Heart left ventricle (tissue), 16 donors: ENCODE measurements around the gene HLA-DPB1. TPM values are rescaled to one million over a fixed set of nuclear protein-coding genes. Genes with fewer than 3 reads are reported as not detected.

ENCODE experiments used
- ATAC-seq, 4 donors: fragments of 200-7000 bp; cut with Tn5 transposase; one replicate each; pipeline ENCODE4 v1.9.1; 2020 to 2022; ENCODE audit warnings: moderate library complexity in 4 of 4, mild to moderate bottlenecking in 3 of 4, moderate number of reproducible peaks in 1 of 4
- DNase-seq, 5 donors: peaks; one replicate each; pipeline ENCODE4 v3.0.0-alpha.2; 2020
- H3K27ac ChIP-seq, 12 donors: fragments of 200-600 bp; sonication (generic) in 4 of 12; one replicate each; pipeline versions ENCODE4 v1.5.0 to v1.8.0; 2016 to 2022; ENCODE audit warnings: mild to moderate bottlenecking in 2 of 12
- H3K27me3 ChIP-seq, 9 donors: fragments of 200-600 bp; sonication (generic) in 2 of 9; one replicate each; pipeline versions ENCODE4 v1.5.1 to v1.8.0; 2016 to 2022; ENCODE audit warnings: mild to moderate bottlenecking in 3 of 9
- H3K36me3 ChIP-seq, 9 donors: fragments of 200-600 bp; sonication (generic) in 2 of 9; one replicate each; pipeline versions ENCODE4 v1.5.0 to v1.8.0; 2018 to 2022; ENCODE audit warnings: mild to moderate bottlenecking in 2 of 9
- H3K4me1 ChIP-seq, 12 donors: fragments of 200-600 bp; sonication (generic) in 4 of 12; one replicate each; pipeline versions ENCODE4 v1.5.0 to v1.8.0; 2016 to 2022; ENCODE audit warnings: mild to moderate bottlenecking in 3 of 12
- H3K4me3 ChIP-seq, 12 donors: fragments of 200-600 bp; sonication (generic) in 4 of 12; one replicate each; pipeline versions ENCODE4 v1.5.0 to v1.8.0; 2017 to 2022; ENCODE audit warnings: mild to moderate bottlenecking in 9 of 12, moderate library complexity in 4 of 12
- H3K9me3 ChIP-seq, 12 donors: fragments of 200-600 bp; sonication (generic) in 4 of 12; one replicate each; pipeline versions ENCODE4 v1.5.0 to v1.8.0; 2016 to 2022; ENCODE audit warnings: mild to moderate bottlenecking in 1 of 12
- POLR2A ChIP-seq, 2 donors: fragments of 450-650 bp; IDR thresholded peaks; one replicate each; pipeline ENCODE4 v1.6.1; 2017; ENCODE audit warnings: antibody characterized with exemption in 2 of 2, mild to moderate bottlenecking in 2 of 2, moderate library complexity in 2 of 2
- WGBS, 4 donors: extraction: QIAGEN DNeasy Blood & Tissue Kit in 2 of 4; methylation state at CpG; one replicate each; pipeline versions ENCODE4 v1.1.5 to v1.1.7; 2013 to 2018; 5-methylcytosine and 5-hydroxymethylcytosine counted together
- intact Hi-C, 10 donors: fragments of 100-400 bp; cut with DNase I; formaldehyde crosslinking; loops; one replicate each; pipeline versions ENCODE4 v1.11.1 to v1.14.2; 2022
- polyA plus RNA-seq, 2 donors: library from polyadenylated mRNA; stranded (reverse); fragments of 200-250 nt; gene quantifications; one replicate each; pipeline ENCODE4 v1.2.3, GENCODE V29; 2013
- total RNA-seq, 9 donors: library from RNA; depleted of rRNA in 2 of 9; stranded (reverse); fragments of >200 nt in 2 of 9; fragmentation: NEBNext Ultra II Directional in 3 of 9; extraction: Animal tissue kit (Norgen Biotek cat#: 25700) in 3 of 9; gene quantifications; one replicate each; pipeline versions ENCODE4 v1.1.0 to v1.2.4, GENCODE V29; 2016 to 2023
- TF ChIP-seq, protein P1 (sequence below), 12 donors: fragments of 200-600 bp; sonication (generic) in 4 of 12; IDR thresholded peaks; one replicate each; pipeline versions ENCODE4 v1.5.0 to v1.8.0; 2018 to 2022; ENCODE audit warnings: antibody characterized with exemption in 12 of 12, mild to moderate bottlenecking in 5 of 12
- donor health status: ischemic (EF 13 %, LVEDD 7.1; RV severe dilation, severe dysfunction).
- donor health status: healthy with polysubstance abuse.
- donor health status: DM: no; HTN: yes; CAD: no.
- donor health status: DM: no; HTN: no; CAD: no.
- donor health status: ischemic (EF 25% LVEDD 6.9; RV normal size, moderate dysfunction).
- donor health status: ischemic (EF 25% LVEDD 5.7; RV mildly dilated, moderate dysfunction).
- donor health status: healthy.
- donor health status: DM: yes; HTN: yes; CAD: no.
- donor health status: ischemic (EF 35%, LVEDD 5.7; RV mildly dilated, moderate dysfunction).
- donor health status: nonischemic (EF 11% LVEDD 7.7; RV severe dilation, severe dysfunction).
- donor health status: DM: yes; HTN: yes; CAD: no.
- donor health status: PGD.
- donor health status: ischemic (EF 29% LVEDD 5.4; RV normal size, mild dysfunction).
- donor health status: nonischemic (EF 23%, LVEDD 6.1; RV moderate dilation, normal function).

Gene HLA-DPB1
- total and polyA plus RNA-seq, 11 donors = 16.6 to 346 (median 30.6) TPM

DNA sequence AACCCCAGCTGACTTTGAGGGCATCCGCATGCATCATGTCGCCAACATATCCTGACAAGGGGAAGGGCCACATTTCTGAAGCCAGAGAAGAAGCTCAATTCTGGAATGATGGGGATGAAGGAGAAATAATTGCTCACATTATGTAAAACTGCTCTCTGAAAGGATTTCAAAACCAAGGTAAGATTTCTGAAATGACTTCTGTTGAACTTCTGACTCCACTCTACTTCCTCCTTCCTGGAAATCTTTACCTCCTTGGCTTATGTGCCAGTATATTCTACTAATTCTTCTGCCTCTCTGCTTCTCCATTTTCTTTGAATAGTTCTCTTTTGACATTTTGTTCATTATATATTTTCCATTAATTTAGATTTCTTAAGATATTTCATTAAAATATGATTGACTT is 31.9 kb downstream of the HLA-DPB1 start:
- intact Hi-C loops = loop anchor here in 1 of 10 donors (5.0 kb wide), 1 partner anchor 130 kb away; no protein-coding TSS in a partner anchor
- TF ChIP-seq POLR2A (IDR thresholded peaks at IDR 0.05) = no peak
- TF ChIP-seq, protein P1, sequence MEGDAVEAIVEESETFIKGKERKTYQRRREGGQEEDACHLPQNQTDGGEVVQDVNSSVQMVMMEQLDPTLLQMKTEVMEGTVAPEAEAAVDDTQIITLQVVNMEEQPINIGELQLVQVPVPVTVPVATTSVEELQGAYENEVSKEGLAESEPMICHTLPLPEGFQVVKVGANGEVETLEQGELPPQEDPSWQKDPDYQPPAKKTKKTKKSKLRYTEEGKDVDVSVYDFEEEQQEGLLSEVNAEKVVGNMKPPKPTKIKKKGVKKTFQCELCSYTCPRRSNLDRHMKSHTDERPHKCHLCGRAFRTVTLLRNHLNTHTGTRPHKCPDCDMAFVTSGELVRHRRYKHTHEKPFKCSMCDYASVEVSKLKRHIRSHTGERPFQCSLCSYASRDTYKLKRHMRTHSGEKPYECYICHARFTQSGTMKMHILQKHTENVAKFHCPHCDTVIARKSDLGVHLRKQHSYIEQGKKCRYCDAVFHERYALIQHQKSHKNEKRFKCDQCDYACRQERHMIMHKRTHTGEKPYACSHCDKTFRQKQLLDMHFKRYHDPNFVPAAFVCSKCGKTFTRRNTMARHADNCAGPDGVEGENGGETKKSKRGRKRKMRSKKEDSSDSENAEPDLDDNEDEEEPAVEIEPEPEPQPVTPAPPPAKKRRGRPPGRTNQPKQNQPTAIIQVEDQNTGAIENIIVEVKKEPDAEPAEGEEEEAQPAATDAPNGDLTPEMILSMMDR (IDR thresholded peaks at IDR 0.05) = no peak
- peaks cover 0 to 24% (median 0%) of the 10 kb centered on the region in 9 donors for H3K27me3 ChIP-seq
- ATAC-seq (no peak), DNase-seq (no peak)
- H3K9me3 ChIP-seq = no peaks in the 10 kb centered on the region
- H3K36me3 ChIP-seq = no peaks in the 10 kb centered on the region
- H3K4me3 ChIP-seq = no peak overlapping the region
- H3K4me1 ChIP-seq = peaks cover 0 to 3% (median 0%) of the 10 kb centered on the region in 12 donors
- H3K27ac ChIP-seq = no peak overlapping the region
- WGBS, 4 donors = 41 to 94% (median 80%) methylated on average over 2 of the region's 2 CpGs

DNA sequence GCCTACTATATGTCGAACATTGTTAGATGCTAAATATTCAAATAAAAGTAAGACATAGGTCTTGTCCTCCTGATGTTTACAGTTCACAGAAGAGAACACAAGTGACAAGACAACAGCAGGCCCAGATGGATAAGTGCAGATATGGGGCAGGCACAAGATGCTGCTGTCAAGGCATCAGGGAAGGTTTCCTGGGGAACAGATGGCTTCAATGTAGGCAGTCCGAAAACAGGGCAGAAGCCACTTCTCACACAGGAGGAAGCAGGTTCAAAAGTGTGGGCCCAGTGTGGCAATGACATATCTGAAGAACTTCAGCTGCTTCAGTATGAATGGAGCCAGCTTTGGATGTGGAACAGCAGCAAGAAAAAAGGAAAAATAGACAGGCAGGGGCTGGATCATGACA is 32.5 kb downstream of the HLA-DPB1 start:
- intact Hi-C loops = loop anchor here in 1 of 10 donors (5.0 kb wide), 1 partner anchor 129 kb away; no protein-coding TSS in a partner anchor
- Histone ChIP-seq H3K4me1 (peaks cover 0 to 5% (median 0%) of the 10 kb centered on the region in 12 donors), H3K4me3 (no peak overlapping the region), H3K36me3 (no peaks in the 10 kb centered on the region), H3K27ac (no peak overlapping the region), H3K27me3 (peaks cover 0 to 30% (median under 1%) of the 10 kb centered on the region in 9 donors), H3K9me3 (no peaks in the 10 kb centered on the region)
- 69 to 76% (median 70%) methylated on average over 2 of the region's 2 CpGs for WGBS, 4 donors
- no peak for TF ChIP-seq POLR2A (IDR thresholded peaks at IDR 0.05)
- TF ChIP-seq, protein P1 (IDR thresholded peaks at IDR 0.05) = no peak
- DNase-seq (no peak), ATAC-seq (no peak)

DNA sequence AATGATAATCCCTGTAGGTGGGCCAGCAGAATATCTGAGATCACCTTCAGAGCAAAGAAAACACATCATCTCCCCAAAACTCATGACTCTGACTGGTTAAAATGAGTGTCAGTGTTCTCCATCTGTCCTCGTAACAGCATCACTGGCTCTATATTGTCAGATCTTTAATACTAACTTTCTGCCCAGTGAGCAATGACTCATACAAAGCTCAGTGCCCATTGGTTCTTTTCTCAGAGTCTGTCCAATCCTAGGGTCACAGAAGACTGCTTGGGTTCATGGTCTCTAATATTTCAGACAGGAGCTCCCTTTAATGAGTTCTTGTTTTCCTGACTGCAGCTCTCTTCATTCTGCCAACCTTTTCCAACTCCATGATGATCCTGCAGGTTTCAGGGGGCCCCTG is 36.4 kb downstream of the HLA-DPB1 start:
- Histone ChIP-seq H3K27me3 (peaks cover 6 to 55% (median 15%) of the 10 kb centered on the region in 9 donors), H3K36me3 (no peaks in the 10 kb centered on the region), H3K4me1 (peaks cover 0 to 31% (median 0%) of the 10 kb centered on the region in 12 donors), H3K9me3 (no peaks in the 10 kb centered on the region), H3K27ac (peak overlapping the region in 1 of 12 donors; percentile 21), H3K4me3 (no peak overlapping the region)
- intact Hi-C loops = no loop called here
- ATAC-seq (peak; percentile 82 to 96 (median 94)), DNase-seq (peak in 1 of 5 donors; percentile 29)
- TF ChIP-seq, protein P1 (IDR thresholded peaks at IDR 0.05) = no peak
- no peak for TF ChIP-seq POLR2A (IDR thresholded peaks at IDR 0.05)
- WGBS, 4 donors = 17 to 63% (median 19%) methylated on average over 1 of the region's 1 CpG

DNA sequence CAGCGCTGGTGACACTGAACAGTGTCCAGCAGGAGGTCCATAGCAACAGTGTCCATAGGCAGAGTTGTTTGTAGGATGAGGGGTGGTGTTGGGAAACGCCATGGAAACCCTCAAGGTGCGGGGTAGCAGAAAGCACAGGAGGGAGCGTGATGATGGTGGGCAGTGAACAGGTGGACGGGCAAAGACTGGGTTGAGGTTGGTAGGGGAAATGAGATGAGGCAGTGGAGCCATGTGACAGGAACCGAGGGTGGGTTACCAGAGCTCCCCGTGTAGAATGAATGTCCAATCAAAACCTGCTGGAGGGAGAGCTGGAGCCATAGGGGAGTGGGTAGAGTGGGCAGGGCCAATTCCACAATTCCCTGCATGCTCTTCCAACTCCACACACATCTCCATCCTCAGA is 38.0 kb downstream of the HLA-DPB1 start:
- 57 to 69% (median 61%) methylated on average over 7 of the region's 7 CpGs for WGBS, 4 donors
- intact Hi-C loops = no loop called here
- peaks cover 12 to 67% (median 25%) of the 10 kb centered on the region in 9 donors for H3K27me3 ChIP-seq

More for the DNA sequence above, 38.0 kb downstream of the HLA-DPB1 start:
- H3K4me3 ChIP-seq = no peak overlapping the region
- DNase-seq (no peak), ATAC-seq (no peak)
- peaks cover 0 to 33% (median 0%) of the 10 kb centered on the region in 12 donors for H3K4me1 ChIP-seq
- no peaks in the 10 kb centered on the region for H3K36me3 ChIP-seq
- H3K27ac ChIP-seq = no peak overlapping the region
- no peaks in the 10 kb centered on the region for H3K9me3 ChIP-seq
- TF ChIP-seq POLR2A (IDR thresholded peaks at IDR 0.05) = no peak
- TF ChIP-seq, protein P1 (IDR thresholded peaks at IDR 0.05) = no peak
